ENCODE data around the gene EIF4B.
A peak's percentile ranks its signal among the peaks of the same experiment; 100 is the strongest.

EIF4B gene

DNA sequence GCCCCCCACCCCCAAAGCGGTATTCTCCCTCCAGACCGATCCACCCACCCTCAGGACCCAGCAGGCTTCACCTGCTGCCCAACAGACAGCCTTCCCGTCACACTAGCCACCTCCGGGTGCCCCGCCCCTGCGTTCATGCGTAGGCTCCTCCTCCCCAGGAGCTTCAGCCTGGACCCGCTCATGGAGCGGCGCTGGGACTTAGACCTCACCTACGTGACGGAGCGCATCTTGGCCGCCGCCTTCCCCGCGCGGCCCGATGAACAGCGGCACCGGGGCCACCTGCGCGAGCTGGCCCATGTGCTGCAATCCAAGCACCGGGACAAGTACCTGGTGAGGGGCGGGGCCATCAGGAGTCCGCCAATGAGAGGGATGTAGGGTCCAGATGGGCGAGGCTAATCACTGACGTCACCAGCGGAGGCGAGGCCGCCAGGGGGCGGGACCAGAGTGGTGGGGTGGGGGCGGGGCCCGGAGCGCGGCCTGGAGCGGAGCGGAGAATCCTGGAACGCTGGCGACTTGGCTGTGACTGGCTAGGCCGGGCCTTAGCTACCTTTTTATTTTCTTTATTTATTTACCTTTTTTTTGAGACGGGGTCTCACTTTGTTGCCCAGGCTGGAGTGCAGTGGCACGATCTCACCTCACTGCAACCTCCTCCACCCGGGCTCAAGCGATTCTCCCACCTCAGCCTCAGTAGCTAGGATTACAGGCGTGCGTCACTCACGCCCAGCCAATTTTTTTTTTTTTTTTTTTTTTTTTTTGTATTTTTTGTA lies 48.0 kb downstream of the EIF4B start:
- Histone ChIP-seq H3K4me1 (ENCODE audit: insufficient read depth, low read length, poor library complexity, severe bottlenecking) (peaks cover 14% of the 10 kb centered on the region), H3K4me3 (ENCODE audit: low read length, poor library complexity, severe bottlenecking) (peak overlapping the region; percentile 94), H2AFZ (ENCODE audit: low read length) (peak overlapping the region; percentile 100), H3K27me3 (ENCODE audit: insufficient read depth, low read length, poor library complexity, severe bottlenecking) (no peaks in the 10 kb centered on the region), H4K20me1 (ENCODE audit: insufficient read depth, low read length, poor library complexity, severe bottlenecking) (no peaks in the 10 kb centered on the region), H3F3A (ENCODE audit: low read depth) (no peaks in the 10 kb centered on the region), H3K9me2 (replicated peaks; ENCODE audit: low read depth, low read length) (no peaks in the 10 kb centered on the region), H3K36me3 (ENCODE audit: insufficient read depth, low read length) (no peaks in the 10 kb centered on the region), H3K79me2 (ENCODE audit: insufficient read depth, low read length) (no peaks in the 10 kb centered on the region), H3K9me3 (ENCODE audit: insufficient read depth, low read depth, low read length) (no peaks in the 10 kb centered on the region), H3K9ac (ENCODE audit: low read depth, low read length, poor library complexity, severe bottlenecking) (peak overlapping the region; percentile 48), H3K4me2 (ENCODE audit: low read depth, low read length, poor library complexity, severe bottlenecking) (peak overlapping the region; percentile 87)
- no peak for TF ChIP-seq CTCF (conservative IDR thresholded peaks at IDR 0.05; ENCODE audit: low read length)
- TF ChIP-seq EZH2phosphoT487 (IDR thresholded peaks at IDR 0.05; ENCODE audit: borderline replicate concordance) = no peak

DNA sequence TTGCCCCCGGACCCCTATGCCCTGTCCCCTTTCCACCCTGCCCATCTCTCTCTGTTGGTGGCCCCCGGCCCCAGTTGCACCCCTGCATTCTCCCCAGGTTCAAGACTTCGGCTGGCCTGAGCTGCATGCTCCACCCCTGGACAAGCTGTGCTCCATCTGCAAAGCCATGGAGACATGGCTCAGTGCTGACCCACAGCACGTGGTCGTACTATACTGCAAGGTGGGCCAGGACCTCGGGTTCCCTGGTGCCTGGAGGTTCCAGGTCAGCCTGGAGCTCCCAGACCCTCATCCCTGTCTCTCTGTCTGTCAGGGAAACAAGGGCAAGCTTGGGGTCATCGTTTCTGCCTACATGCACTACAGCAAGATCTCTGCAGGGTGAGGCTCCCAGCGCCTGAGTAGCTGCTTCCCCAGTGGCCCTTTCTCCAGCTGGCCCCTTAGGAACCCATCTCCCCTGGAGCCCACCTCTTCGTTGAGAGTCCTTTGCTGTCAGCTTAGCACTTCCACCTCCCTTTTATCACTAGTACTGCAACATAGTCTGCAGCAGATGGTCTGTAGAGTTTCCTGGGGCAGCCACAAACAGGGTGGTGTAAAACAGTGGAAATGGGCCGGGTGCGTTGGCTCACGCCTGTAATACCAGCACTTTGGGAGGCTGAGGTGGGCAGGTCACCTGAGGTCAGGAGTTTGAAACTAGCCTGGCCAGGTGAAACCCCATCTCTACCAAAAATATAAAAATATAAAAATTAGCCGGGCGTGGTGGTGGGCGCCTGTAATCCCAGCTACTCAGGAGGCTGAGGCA lies 49.4 kb downstream of the EIF4B start:
- no peaks in the 10 kb centered on the region for H3K27me3 ChIP-seq (ENCODE audit: insufficient read depth, low read length, poor library complexity, severe bottlenecking)

DNA sequence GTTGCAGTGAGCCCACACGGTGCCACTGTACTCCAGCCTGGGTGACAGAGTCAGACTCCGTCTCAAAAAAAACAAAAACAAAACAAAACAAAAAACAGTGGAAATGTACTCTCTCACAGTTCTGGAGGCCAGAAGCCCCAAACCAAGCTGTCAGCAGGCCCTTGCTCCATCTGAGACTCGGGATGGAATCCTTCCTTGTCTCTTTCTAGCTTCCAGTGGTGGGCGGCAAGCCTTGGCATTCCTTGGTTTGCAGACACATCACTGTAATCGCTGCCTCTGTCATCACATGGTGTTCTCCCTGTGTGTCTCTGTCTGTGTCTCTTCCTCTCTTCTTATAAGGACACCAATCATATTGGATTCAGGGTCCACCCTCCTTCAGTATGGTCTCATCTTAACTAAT lies 50.0 kb downstream of the EIF4B start:
- H3K4me3 ChIP-seq (ENCODE audit: low read length, poor library complexity, severe bottlenecking) = no peak overlapping the region
- no peaks in the 10 kb centered on the region for H3K9me3 ChIP-seq (ENCODE audit: insufficient read depth, low read depth, low read length)
- no peak for TF ChIP-seq EZH2phosphoT487 (IDR thresholded peaks at IDR 0.05; ENCODE audit: borderline replicate concordance)
- TF ChIP-seq CTCF (conservative IDR thresholded peaks at IDR 0.05; ENCODE audit: low read length) = no peak

More for the DNA sequence above, 49.4 kb downstream of the EIF4B start:
- no peaks in the 10 kb centered on the region for H4K20me1 ChIP-seq (ENCODE audit: insufficient read depth, low read length, poor library complexity, severe bottlenecking)
- no peaks in the 10 kb centered on the region for H3K9me2 ChIP-seq (replicated peaks; ENCODE audit: low read depth, low read length)
- no peaks in the 10 kb centered on the region for H3K79me2 ChIP-seq (ENCODE audit: insufficient read depth, low read length)
- H3F3A ChIP-seq (ENCODE audit: low read depth) = no peaks in the 10 kb centered on the region
- no peak overlapping the region for H2AFZ ChIP-seq (ENCODE audit: low read length)
- no peaks in the 10 kb centered on the region for H3K36me3 ChIP-seq (ENCODE audit: insufficient read depth, low read length)
- H3K4me1 ChIP-seq (ENCODE audit: insufficient read depth, low read length, poor library complexity, severe bottlenecking) = peaks cover 14% of the 10 kb centered on the region
- no peaks in the 10 kb centered on the region for H3K9me3 ChIP-seq (ENCODE audit: insufficient read depth, low read depth, low read length)
- H3K4me3 ChIP-seq (ENCODE audit: low read length, poor library complexity, severe bottlenecking) = no peak overlapping the region
- H3K4me2 ChIP-seq (ENCODE audit: low read depth, low read length, poor library complexity, severe bottlenecking) = no peak overlapping the region
- TF ChIP-seq EZH2phosphoT487 (IDR thresholded peaks at IDR 0.05; ENCODE audit: borderline replicate concordance) = no peak
- no peak for TF ChIP-seq CTCF (conservative IDR thresholded peaks at IDR 0.05; ENCODE audit: low read length)
- no peak overlapping the region for H3K9ac ChIP-seq (ENCODE audit: low read depth, low read length, poor library complexity, severe bottlenecking)

More for the DNA sequence above, 50.0 kb downstream of the EIF4B start:
- Histone ChIP-seq H3K27me3 (ENCODE audit: insufficient read depth, low read length, poor library complexity, severe bottlenecking) (no peaks in the 10 kb centered on the region), H4K20me1 (ENCODE audit: insufficient read depth, low read length, poor library complexity, severe bottlenecking) (no peaks in the 10 kb centered on the region), H2AFZ (ENCODE audit: low read length) (no peak overlapping the region), H3K36me3 (ENCODE audit: insufficient read depth, low read length) (no peaks in the 10 kb centered on the region), H3K9ac (ENCODE audit: low read depth, low read length, poor library complexity, severe bottlenecking) (no peak overlapping the region), H3K9me2 (replicated peaks; ENCODE audit: low read depth, low read length) (no peaks in the 10 kb centered on the region), H3K79me2 (ENCODE audit: insufficient read depth, low read length) (no peaks in the 10 kb centered on the region), H3K4me1 (ENCODE audit: insufficient read depth, low read length, poor library complexity, severe bottlenecking) (peaks cover 14% of the 10 kb centered on the region), H3F3A (ENCODE audit: low read depth) (no peaks in the 10 kb centered on the region), H3K4me2 (ENCODE audit: low read depth, low read length, poor library complexity, severe bottlenecking) (no peak overlapping the region)
